Neural crest cell (in vitro differentiated cells): Measurements from ENCODE around the gene CACNA2D2. TPM values are rescaled to one million over a fixed set of nuclear protein-coding genes. Genes with fewer than 3 reads are reported as not detected.
A peak's percentile ranks its signal among the peaks of the same experiment; 100 is the strongest.

Source experiments
- DNase-seq: peaks from one replicate; pipeline ENCODE4 v3.0.0; 2021; ENCODE audit warnings: low read depth, mixed read lengths, low spot score
- H3K27ac Mint-ChIP-seq: one replicate; pipeline ENCODE4 v1.8.0; 2021; ENCODE audit warnings: mild to moderate bottlenecking, mixed read lengths; ENCODE audit not compliant: unreplicated experiment
- H3K27me3 Mint-ChIP-seq: 2 replicates; pipeline ENCODE4 v1.8.0; 2021; ENCODE audit warnings: low read depth, mild to moderate bottlenecking, mixed read lengths
- H3K36me3 Mint-ChIP-seq: 2 replicates; pipeline ENCODE4 v1.8.0; 2021; ENCODE audit warnings: low read depth, mild to moderate bottlenecking, mixed read lengths
- H3K4me1 Mint-ChIP-seq: 2 replicates; pipeline ENCODE4 v1.8.0; 2021; ENCODE audit warnings: mixed read lengths
- H3K4me3 Mint-ChIP-seq: one replicate; pipeline ENCODE4 v1.8.0; 2021; ENCODE audit warnings: mild to moderate bottlenecking, mixed read lengths
- H3K9me3 Mint-ChIP-seq: 2 replicates; pipeline ENCODE4 v1.8.0; 2021; ENCODE audit warnings: mixed read lengths
- CTCF ChIP-seq: fragments of 200-600 bp; sonication (generic); conservative IDR thresholded peaks from 2 replicates; pipeline ENCODE4 v1.5.0; 2021; ENCODE audit warnings: antibody characterized with exemption, mild to moderate bottlenecking
- long read RNA-seq: library from polyadenylated mRNA; unstranded; transcript quantifications from one replicate; pipeline ENCODE4 v2.0.0, GENCODE V29; 2020
- total RNA-seq: library from RNA; stranded (reverse); gene quantifications from 2 replicates; pipeline ENCODE4 v1.2.1, GENCODE V29; 2021

CACNA2D2 gene
- total RNA-seq = 8.7 and 9.3 TPM in 2 replicates
- long read RNA-seq = 0 reads

- H3K4me1 Mint-ChIP-seq = peaks cover 6% of the 10 kb centered on the region
- H3K36me3 Mint-ChIP-seq = no peaks in the 10 kb centered on the region
- peak; percentile 55 for DNase-seq
- H3K27me3 Mint-ChIP-seq = peaks cover 45% of the 10 kb centered on the region
- no peak for TF ChIP-seq CTCF
- H3K9me3 Mint-ChIP-seq = no peaks in the 10 kb centered on the region
- no peak within 1 kb of the TSS for H3K27ac Mint-ChIP-seq
- peak within 1 kb of the TSS; percentile 75 for H3K4me3 Mint-ChIP-seq
These were observed at the start of gene CACNA2D2 for GRCh38 chr3:50503504-50504342. TSS of gene CACNA2D2 (minus strand) at chr3:50503634. CDS start at chr3:50503423, 211 bp downstream.

GRCh38 chr3:50552598-50552997 is 49.2 kb upstream of the CACNA2D2 start:
- H3K4me1 Mint-ChIP-seq = no peaks in the 10 kb centered on the region

GRCh38 chr3:50551681-50552435 is 48.4 kb upstream of the CACNA2D2 start:
- Mint-ChIP-seq H3K4me3 (no peak overlapping the region), H3K9me3 (no peaks in the 10 kb centered on the region), H3K27ac (no peak overlapping the region), H3K4me1 (no peaks in the 10 kb centered on the region), H3K36me3 (no peaks in the 10 kb centered on the region), H3K27me3 (no peaks in the 10 kb centered on the region)
- DNase-seq = no peak
- TF ChIP-seq CTCF = no peak

More at GRCh38 chr3:50552598-50552997, 49.2 kb upstream of the CACNA2D2 start:
- TF ChIP-seq CTCF = no peak
- no peak for DNase-seq
- Mint-ChIP-seq H3K27ac (no peak overlapping the region), H3K4me3 (no peak overlapping the region), H3K9me3 (no peaks in the 10 kb centered on the region), H3K36me3 (no peaks in the 10 kb centered on the region), H3K27me3 (no peaks in the 10 kb centered on the region)

GRCh38 chr3:50551054-50551659 is 47.7 kb upstream of the CACNA2D2 start:
- H3K4me3 Mint-ChIP-seq = no peak overlapping the region
- H3K4me1 Mint-ChIP-seq = no peaks in the 10 kb centered on the region
- TF ChIP-seq CTCF = no peak
- H3K27ac Mint-ChIP-seq = no peak overlapping the region
- DNase-seq = no peak
- H3K36me3 Mint-ChIP-seq = no peaks in the 10 kb centered on the region
- H3K27me3 Mint-ChIP-seq = no peaks in the 10 kb centered on the region
- H3K9me3 Mint-ChIP-seq = no peaks in the 10 kb centered on the region

GRCh38 chr3:50550079-50550736 is 46.8 kb upstream of the CACNA2D2 start:
- Mint-ChIP-seq H3K9me3 (no peaks in the 10 kb centered on the region), H3K4me1 (peaks cover under 1% of the 10 kb centered on the region), H3K4me3 (no peak overlapping the region), H3K27me3 (no peaks in the 10 kb centered on the region), H3K27ac (no peak overlapping the region), H3K36me3 (no peaks in the 10 kb centered on the region)
- DNase-seq = peak; percentile 83
- peak; percentile 85 for TF ChIP-seq CTCF
